HG02870 (cell line): ENCODE measurements around the gene ANKS6.

ENCODE experiments used
- ATAC-seq: cut with Tn5 transposase; IDR thresholded peaks from one replicate; pipeline ENCODE4 v1.9.1; 2021; ENCODE audit warnings: mild to moderate bottlenecking, moderate library complexity; ENCODE audit not compliant: unreplicated experiment

Gene ANKS6

GRCh38 chr9:98791608-98792490 lies 4.5 kb downstream of the ANKS6 start:
- no peak for ATAC-seq

GRCh38 chr9:98790842-98791607 lies 5.3 kb downstream of the ANKS6 start:
- peak; percentile 55 for ATAC-seq

GRCh38 chr9:98790134-98790841 lies 6.1 kb downstream of the ANKS6 start:
- no peak for ATAC-seq

DNA sequence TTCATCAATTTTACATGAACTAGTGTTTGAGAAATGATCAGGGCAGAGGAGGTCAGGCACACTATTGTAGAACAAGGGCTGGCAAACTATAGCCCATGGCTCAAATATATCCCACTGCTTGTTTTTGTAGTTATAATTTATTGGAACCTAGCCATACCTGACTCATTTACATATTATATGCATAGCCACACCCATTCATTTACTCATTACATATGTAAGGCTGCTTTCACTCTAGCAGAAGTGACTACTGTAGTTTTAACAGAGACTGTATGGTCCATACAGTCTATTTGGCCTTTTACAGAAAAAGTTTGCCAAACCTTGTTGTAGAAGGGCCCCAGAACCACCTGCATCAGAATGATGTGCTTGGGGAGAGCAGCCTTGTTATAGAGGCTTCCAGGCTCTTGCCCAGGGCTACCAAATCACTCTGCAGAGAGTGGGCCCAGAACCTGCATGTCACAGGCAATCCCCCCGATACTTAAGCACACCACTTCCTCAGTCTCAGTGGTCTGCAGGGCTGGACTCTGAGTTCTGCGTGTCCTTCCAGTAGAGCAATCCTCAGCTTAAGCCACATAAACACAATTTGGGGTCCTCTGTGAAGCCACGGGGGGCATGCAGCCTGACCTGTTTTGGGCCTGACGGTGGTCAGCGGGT lies 6.7 kb downstream of the ANKS6 start:
- no peak for ATAC-seq

DNA sequence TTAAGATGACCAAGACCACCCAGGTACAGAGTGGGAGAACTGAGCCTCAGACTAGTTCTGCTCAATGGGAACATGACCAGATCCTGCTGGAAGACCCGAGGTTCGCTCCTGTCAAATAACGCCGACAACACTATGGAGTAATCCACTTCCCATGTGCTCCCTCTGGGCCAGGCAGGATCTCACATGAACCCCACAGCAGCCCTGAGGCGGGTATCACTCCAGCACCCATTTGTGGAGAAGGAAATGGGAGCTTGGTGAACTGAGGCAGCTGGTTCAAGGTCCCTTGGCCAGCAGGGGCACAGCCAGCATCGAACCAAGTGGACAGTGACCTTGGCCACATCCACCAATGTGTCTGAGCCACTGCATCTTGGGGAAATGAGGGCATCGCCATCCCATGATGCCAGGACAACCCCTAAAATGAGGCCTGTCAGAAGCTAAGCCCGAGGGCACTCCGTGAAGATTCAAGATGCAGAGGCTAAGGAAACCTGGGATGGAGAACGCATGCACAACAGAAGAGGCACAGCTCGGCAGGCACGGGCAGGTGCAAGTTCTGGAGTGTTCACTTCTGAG lies 8.5 kb downstream of the ANKS6 start:
- ATAC-seq: no peak

DNA sequence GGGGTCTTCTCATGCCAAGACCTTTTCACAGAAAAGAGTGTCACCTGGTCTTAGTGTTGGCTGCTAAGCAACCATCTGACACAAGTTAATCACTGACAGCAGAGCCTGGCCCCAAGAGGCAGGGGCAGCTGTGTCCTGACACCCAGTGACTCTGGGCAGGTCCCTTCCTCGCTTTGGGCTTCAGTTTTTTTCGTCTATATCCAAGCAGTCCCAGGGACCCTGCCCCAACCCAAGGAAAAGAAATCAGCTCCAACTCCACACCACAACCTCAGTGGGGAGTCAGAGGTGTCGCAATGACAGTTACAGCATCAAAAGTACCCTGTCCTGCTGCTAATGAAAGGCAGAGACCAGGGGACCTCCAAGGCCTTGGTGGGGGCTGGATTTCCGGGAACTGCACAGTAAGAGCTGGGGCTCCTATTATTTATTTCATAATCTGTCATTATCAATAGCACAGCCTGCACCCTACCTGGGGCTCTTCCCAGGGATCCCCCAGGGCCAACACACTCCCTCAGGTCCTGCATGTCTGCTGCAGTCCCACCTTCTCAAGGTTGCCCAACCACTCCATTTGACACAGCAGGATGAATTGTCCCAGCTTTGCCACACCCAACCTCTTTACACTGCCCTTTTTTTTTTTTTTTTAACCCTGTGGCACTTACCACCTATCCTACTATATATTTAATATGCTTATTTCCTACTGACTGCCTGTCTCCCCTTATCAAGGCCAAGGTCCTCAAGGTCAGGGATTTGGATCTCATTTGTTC lies 9.4 kb downstream of the ANKS6 start:
- ATAC-seq: no peak

DNA sequence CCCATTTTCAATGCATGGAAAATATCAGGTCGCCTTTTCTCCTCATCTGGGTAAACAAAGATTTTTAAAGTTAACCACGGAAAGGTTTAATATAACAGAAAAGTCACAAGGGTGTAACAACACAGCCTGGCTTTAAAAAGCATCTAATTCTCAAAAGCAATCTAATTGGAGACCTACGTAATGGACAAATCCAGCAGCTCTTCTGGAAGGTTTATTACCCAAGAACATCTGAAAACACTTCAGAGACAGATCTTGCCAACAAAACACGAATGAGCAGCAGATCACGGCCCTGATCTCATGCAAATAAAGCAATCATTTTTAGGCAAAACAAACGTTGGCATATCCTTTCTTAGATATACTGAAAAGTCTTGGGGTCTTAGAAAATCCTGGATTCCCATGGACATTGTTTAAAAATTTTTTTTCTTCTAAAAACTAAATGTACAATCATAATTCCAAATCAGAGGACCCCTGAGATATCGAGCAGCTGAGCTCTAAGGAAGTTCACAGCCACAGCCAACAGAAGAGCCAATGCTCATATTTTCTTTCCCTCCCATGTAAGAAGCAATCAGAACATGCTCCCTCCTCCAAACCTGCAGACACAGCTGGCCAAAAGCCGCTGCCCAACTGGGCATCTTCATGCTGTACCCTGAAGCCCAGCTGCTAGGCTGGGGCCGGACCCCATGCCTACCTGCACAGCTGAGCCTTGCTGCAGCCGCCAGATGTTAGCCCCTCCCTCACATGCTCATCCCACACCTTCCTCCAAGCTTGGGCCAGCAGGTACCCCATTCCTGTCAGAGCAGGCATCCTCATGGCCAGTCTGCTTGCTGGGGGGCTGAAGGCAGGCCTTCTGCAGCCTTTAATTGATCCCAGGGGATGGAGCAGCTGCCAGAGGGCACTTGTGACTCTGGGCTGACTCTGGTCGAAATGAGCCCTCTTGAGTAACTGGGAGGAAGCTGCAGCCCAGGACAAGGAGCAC lies 11.2 kb downstream of the ANKS6 start:
- no peak for ATAC-seq

DNA sequence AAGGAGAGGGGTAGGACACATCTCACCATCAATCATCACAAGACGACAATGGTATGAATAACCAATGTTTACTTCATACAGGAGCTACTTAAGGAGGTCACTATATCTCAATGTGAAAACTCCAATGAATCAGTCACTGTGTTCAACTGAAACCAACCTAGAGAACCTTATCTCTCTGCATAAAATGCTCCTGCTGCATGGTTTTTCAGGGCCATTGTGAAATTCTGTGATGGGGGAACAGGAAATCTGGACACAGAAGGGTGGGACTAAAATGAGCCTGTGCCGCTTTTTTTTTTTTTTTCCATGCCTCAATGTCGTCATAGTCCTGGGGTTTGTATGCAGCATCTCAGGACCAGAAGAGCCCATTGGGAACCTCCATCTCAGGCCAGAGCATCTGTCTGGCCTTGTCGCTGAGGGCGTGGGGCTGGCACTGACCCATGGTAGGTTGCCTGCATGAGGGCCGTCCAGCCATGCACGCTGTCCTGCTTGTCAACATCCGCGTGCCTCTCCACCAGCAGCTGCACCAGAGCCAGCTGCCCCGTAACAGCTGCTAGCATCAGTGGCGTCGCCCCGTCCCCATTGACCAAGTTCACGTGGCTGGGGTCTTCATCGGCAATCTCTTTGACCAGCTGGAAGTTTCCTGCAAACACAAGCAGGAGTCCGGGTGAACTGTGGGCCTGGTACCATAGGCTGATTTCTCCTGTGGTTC lies 12.7 kb downstream of the ANKS6 start:
- ATAC-seq: no peak

GRCh38 chr9:98781588-98782383 lies 14.6 kb downstream of the ANKS6 start:
- no peak for ATAC-seq

DNA sequence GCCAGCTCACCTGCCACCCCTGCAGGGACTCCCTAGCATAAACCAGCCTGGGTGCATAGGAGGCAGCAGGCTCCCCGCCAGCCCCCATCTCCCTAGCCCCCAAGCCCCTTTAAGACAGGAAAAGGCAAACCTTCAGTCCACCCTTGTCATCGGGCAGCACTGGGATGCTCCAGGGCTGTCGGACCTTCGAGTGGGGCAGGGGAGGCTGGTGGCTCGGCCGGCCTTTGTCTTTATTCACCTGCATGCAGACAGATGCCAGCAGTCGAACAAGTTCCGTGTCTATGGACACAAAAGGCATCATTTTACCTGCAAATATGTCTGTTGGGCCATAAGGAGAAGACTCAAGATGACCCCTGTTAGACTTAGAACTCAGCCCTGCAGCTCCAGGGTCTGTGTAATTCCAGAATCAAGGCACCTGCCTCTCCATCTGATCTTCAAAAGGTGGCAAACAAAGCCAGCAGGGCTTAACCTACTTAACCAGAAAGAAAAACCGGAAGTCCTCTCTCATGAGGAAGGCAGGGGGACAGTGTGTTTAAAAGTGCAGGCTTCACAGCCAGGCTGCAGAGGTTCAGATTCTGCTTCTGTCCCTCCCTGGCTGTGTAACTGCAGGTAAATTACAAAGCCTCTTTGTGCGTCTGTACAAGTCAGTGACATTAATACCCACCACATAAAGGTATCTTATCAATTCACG lies 16.2 kb downstream of the ANKS6 start:
- no peak for ATAC-seq

- no peak for ATAC-seq
These were observed 17.4 kb downstream of the ANKS6 start for GRCh38 chr9:98778711-98779530.

DNA sequence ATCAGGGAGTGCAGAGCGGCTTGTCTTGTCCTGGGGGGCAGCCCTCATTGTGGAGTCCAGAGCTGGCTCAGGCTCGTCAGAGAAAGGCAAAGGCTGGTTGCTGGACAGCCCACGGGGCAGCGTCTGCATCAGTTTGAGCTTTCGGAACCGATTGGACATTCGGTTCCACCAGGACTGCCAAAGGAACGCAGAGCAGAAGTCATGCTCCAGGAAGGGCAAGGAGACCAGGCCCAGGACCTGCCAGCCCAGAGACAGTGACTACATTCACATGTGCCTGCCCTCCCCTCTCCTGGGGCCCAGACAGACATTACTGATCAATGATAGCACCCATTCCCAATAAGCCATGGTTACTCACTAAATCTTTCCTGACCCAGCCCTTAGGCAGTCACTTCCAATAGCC lies 18.1 kb downstream of the ANKS6 start:
- no peak for ATAC-seq

GRCh38 chr9:98777618-98778017 lies 18.7 kb downstream of the ANKS6 start:
- ATAC-seq: no peak

DNA sequence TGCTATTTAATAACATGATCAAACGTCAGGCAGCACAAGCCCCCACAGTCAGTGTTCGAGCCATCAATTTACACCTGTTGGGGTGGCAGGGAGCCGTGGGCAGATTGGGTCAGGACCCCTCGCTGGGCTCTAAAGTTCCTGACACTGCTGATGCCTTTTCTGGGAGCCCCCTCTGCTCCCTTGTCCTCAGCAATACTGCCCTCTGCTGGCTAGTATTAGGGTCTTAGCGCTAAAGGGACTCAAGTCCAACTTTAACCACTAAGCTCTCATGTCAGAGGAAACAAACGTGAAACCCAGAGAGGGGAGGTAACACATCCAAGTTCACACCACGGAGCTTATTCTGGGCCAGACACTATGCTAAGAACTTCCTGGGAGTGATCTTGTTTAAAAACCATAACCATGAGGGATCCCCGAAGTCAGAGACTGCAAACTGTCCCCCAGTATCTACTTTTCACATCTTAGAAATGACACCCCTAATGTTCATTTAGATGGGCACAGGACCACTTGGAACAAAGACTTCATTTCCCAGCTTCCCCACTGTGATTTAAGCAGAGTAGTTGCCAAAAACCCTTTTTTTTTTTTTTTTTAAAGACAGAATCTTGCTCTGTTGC lies 20.4 kb downstream of the ANKS6 start:
- ATAC-seq: no peak

GRCh38 chr9:98774746-98775145 lies 21.6 kb downstream of the ANKS6 start:
- no peak for ATAC-seq
